Keratinocyte (primary cell): ENCODE results near the gene SDR9C7. TPM values are rescaled to one million over a fixed set of nuclear protein-coding genes. Genes with fewer than 3 reads are reported as not detected.
A peak's percentile ranks its signal among the peaks of the same experiment; 100 is the strongest.
"Not testable (repeated sequence)": the region's sequence is repeated elsewhere in the genome, so short reads cannot be mapped to it uniquely, and the experiment has no call there.

Experiments used
- DNase-seq: peaks from one replicate; pipeline ENCODE4 v3.0.0-alpha.2; 2011; ENCODE audit warnings: low read depth, missing footprints, low spot score
- FAIRE-seq: peaks from 2 replicates; lab custom pipeline; 2011; peaks lifted over from hg19 to GRCh38; lab: Jason Lieb, UNC
- H2AFZ ChIP-seq: 2 replicates; pipeline ENCODE4 v1.6.0; 2012; ENCODE audit warnings: low read length, control low read depth, inconsistent platforms; ENCODE audit not compliant: control insufficient read depth
- H3K27ac ChIP-seq: 2 replicates; pipeline ENCODE4 v1.5.1; 2011; ENCODE audit warnings: low read length; ENCODE audit not compliant: control insufficient read depth, insufficient read depth
- H3K27me3 ChIP-seq: 3 replicates; pipeline ENCODE4 v1.6.0; 2011; ENCODE audit warnings: low read length; ENCODE audit not compliant: control insufficient read depth, insufficient read depth; ENCODE audit errors: extremely low read depth
- H3K36me3 ChIP-seq, 2 experiments: 2 replicates in 1 of 2; 3 replicates in 1 of 2; pipeline ENCODE4 v1.5.1; 2011; ENCODE audit warnings: low read length in 2 of 2, mild to moderate bottlenecking in 1 of 2; ENCODE audit not compliant: control insufficient read depth in 2 of 2, insufficient read depth in 2 of 2; ENCODE audit errors: extremely low read depth in 1 of 2
- H3K4me1 ChIP-seq: 3 replicates; pipeline ENCODE4 v1.5.1; 2011; ENCODE audit warnings: low read length; ENCODE audit not compliant: control insufficient read depth, insufficient read depth; ENCODE audit errors: extremely low read depth
- H3K4me2 ChIP-seq: 3 replicates; pipeline ENCODE4 v1.6.0; 2011; ENCODE audit warnings: low read depth, low read length; ENCODE audit not compliant: control insufficient read depth, insufficient read depth; ENCODE audit errors: extremely low read depth
- H3K4me3 ChIP-seq, 3 experiments: fragments of 200-600 bp in 1 of 3; sonication (generic) in 1 of 3; 2 replicates in 2 of 3; 3 replicates in 1 of 3; pipeline ENCODE4 v1.5.1; 2011 to 2016; ENCODE audit warnings: low read length in 3 of 3, mild to moderate bottlenecking in 3 of 3, control low read depth in 2 of 3, inconsistent platforms in 1 of 3, low read depth in 1 of 3, mixed read lengths in 1 of 3, mixed run types in 1 of 3, moderate library complexity in 1 of 3; ENCODE audit not compliant: control insufficient read depth in 2 of 3, insufficient read depth in 2 of 3; ENCODE audit errors: extremely low read depth in 1 of 3
- H3K79me2 ChIP-seq: 2 replicates; pipeline ENCODE4 v1.6.0; 2012; ENCODE audit warnings: low read length; ENCODE audit not compliant: control insufficient read depth, insufficient read depth
- H3K9ac ChIP-seq: 3 replicates; pipeline ENCODE4 v1.6.0; 2011; ENCODE audit warnings: low read length; ENCODE audit not compliant: control insufficient read depth, insufficient read depth; ENCODE audit errors: extremely low read depth
- H3K9me1 ChIP-seq: 3 replicates; pipeline ENCODE4 v1.6.0; 2011; ENCODE audit warnings: low read length; ENCODE audit not compliant: control insufficient read depth, insufficient read depth; ENCODE audit errors: extremely low read depth
- H3K9me3 ChIP-seq: 2 replicates; pipeline ENCODE4 v1.5.1; 2012; ENCODE audit warnings: low read depth, low read length; ENCODE audit not compliant: control insufficient read depth
- H4K20me1 ChIP-seq: 3 replicates; pipeline ENCODE4 v1.6.0; 2011; ENCODE audit warnings: low read length; ENCODE audit not compliant: control insufficient read depth, insufficient read depth; ENCODE audit errors: extremely low read depth
- CTCF ChIP-seq, 3 experiments: IDR thresholded peaks in 1 of 3; conservative IDR thresholded peaks in 1 of 3; optimal IDR thresholded peaks in 1 of 3; 2 replicates in 2 of 3; 3 replicates in 1 of 3; pipeline versions ENCODE3 to v1.5.1; 2011; ENCODE audit warnings: low read length in 3 of 3, mild to moderate bottlenecking in 3 of 3, moderate library complexity in 2 of 3, control low read depth in 1 of 3, inconsistent platforms in 1 of 3; ENCODE audit not compliant: insufficient read depth in 2 of 3; ENCODE audit errors: extremely low read depth in 1 of 3
- EZH2 ChIP-seq: IDR thresholded peaks from one replicate; pipeline ENCODE4 v1.6.1; 2012; ENCODE audit warnings: inconsistent platforms, mild to moderate bottlenecking, low read length, moderate library complexity
- dilution Hi-C: fragments of 300-500 bp; cut with MboI; formaldehyde crosslinking; loops from one replicate; pipeline ENCODE4 v1.7.0; 2020; ENCODE audit warnings: low sequenced_read_pairs; ENCODE audit not compliant: extremely low pct_ligation_motif_present
- polyA plus RNA-seq, 5 experiments: library from polyadenylated mRNA; depleted of rRNA in 3 of 5; stranded (reverse) in 3 of 5; stranded (forward) in 1 of 5; unstranded in 1 of 5; fragments of >200 nt; gene quantifications; 1 replicate in 1 of 5; 2 replicates in 3 of 5; 3 replicates in 1 of 5; pipeline versions ENCODE4 v1.2.1 to v1.2.3, GENCODE V29; 2011 to 2012; ENCODE audit warnings: missing spikeins in 2 of 5, low read depth in 1 of 5, low replicate concordance in 1 of 5

The SDR9C7 gene
- polyA plus RNA-seq, 1 donor (not counting 4 experiments of a cell fraction or from before 2014, with no cell fraction given) = 1.3 TPM

GRCh38 chr12:56885316-56885715, 48.9 kb downstream of the SDR9C7 start:
- TF ChIP-seq CTCF (optimal IDR thresholded peaks at IDR 0.05 in 1 of 3, IDR thresholded peaks at IDR 0.05 in 1 of 3, conservative IDR thresholded peaks at IDR 0.05 in 1 of 3; ENCODE audit: extremely low read depth in 1 of 3, insufficient read depth in 2 of 3, low read length in 3 of 3) (no peak), EZH2 (no peak)
- dilution Hi-C loops = no loop called here
- no peak for FAIRE-seq

DNA sequence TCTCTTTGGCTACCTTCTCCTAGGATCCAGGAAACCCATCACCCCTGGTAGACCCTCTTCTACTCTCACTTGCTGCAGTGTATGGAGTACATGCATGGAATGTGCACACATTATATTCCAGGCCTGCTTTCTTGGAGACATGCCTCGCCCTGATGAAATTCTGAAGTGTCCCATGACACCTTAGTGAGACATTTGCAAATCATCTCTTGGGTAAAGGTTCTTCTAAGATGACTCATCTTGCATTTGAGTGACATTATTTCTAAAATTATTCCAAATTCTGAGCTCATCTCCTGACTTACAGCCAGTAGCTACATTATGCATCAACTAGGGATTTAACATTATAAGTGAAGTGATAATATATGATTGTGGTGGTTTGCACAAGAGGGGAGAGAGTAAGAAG, 49.8 kb downstream of the SDR9C7 start:
- DNase-seq (peak; percentile 23), FAIRE-seq (no peak)
- dilution Hi-C loops = no loop called here
- H3K4me3 ChIP-seq = no peak overlapping the region
- no peaks in the 10 kb centered on the region for H3K36me3 ChIP-seq
- H3K79me2 ChIP-seq = no peaks in the 10 kb centered on the region
- no peaks in the 10 kb centered on the region for H4K20me1 ChIP-seq
- H3K4me2 ChIP-seq = no peak overlapping the region
- no peaks in the 10 kb centered on the region for H3K27me3 ChIP-seq
- no peaks in the 10 kb centered on the region for H3K9me1 ChIP-seq
- H3K27ac ChIP-seq = no peak overlapping the region
- H3K9me3 ChIP-seq = no peaks in the 10 kb centered on the region
- peaks cover 4% of the 10 kb centered on the region for H3K4me1 ChIP-seq
- no peak overlapping the region for H2AFZ ChIP-seq
- TF ChIP-seq EZH2 = no peak
- no peak for TF ChIP-seq CTCF (optimal IDR thresholded peaks at IDR 0.05 in 1 of 3, IDR thresholded peaks at IDR 0.05 in 1 of 3, conservative IDR thresholded peaks at IDR 0.05 in 1 of 3; ENCODE audit: extremely low read depth in 1 of 3, insufficient read depth in 2 of 3, low read length in 3 of 3)
- no peak overlapping the region for H3K9ac ChIP-seq

More at GRCh38 chr12:56885316-56885715, 48.9 kb downstream of the SDR9C7 start:
- H3K79me2 ChIP-seq = no peaks in the 10 kb centered on the region
- no peak overlapping the region for H3K9ac ChIP-seq
- H3K4me3 ChIP-seq = no peak overlapping the region
- no peaks in the 10 kb centered on the region for H3K36me3 ChIP-seq
- H2AFZ ChIP-seq = no peak overlapping the region
- no peak overlapping the region for H3K27ac ChIP-seq
- no peak for DNase-seq
- no peaks in the 10 kb centered on the region for H3K9me1 ChIP-seq
- H3K27me3 ChIP-seq = no peaks in the 10 kb centered on the region
- H3K4me1 ChIP-seq = peaks cover 4% of the 10 kb centered on the region
- H3K9me3 ChIP-seq = no peaks in the 10 kb centered on the region
- H3K4me2 ChIP-seq = no peak overlapping the region
- H4K20me1 ChIP-seq = no peaks in the 10 kb centered on the region

DNA sequence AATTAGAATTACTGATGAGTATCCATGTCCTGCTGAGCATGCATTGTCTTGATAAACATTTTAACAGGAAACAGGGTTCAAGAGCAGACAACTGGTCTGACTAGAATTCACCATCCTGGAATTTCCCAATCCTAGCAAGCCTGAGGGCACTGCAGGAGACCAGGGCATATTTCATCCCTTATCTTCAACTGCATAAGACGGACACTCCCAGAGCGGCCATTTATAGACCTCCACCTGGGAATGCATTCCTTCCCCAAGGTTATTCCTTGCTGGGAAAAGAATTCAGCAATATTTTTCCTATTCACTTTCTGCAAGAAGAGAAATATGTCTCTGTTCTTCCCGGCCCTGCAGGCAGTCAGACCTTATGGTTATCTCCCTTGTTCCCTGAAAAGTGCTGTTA, 51.8 kb downstream of the SDR9C7 start:
- DNase-seq, H3K27ac ChIP-seq, H4K20me1 ChIP-seq, H3K36me3 ChIP-seq, H3K9me1 ChIP-seq, H3K27me3 ChIP-seq, H3K4me1 ChIP-seq, H3K79me2 ChIP-seq, H3K9me3 ChIP-seq, H3K4me2 ChIP-seq, H2AFZ ChIP-seq, H3K4me3 ChIP-seq, H3K9ac ChIP-seq, dilution Hi-C loops, FAIRE-seq: not testable (repeated sequence)
